IMR-90 (cell line): ENCODE results near the gene QPRT. TPM values are rescaled to one million over a fixed set of nuclear protein-coding genes. Genes with fewer than 3 reads are reported as not detected.

ENCODE experiments used
- ATAC-seq: fragments of 200-7000 bp; cut with Tn5 transposase; 2 replicates; pipeline ENCODE4 v1.9.1; 2020; ENCODE audit warnings: low read depth, mild to moderate bottlenecking, moderate library complexity
- BruUV-seq: library from RNA; stranded (reverse); fragments of 400-500 nt; replicated peaks from 2 replicates; lab custom pipeline; 2021; lab: Mats Ljungman, UMichigan
- CTCF ChIA-PET: fragments of 300-600 bp; formaldehyde crosslinking; extraction: SDS; loops from one replicate; lab custom pipeline; 2021; ENCODE audit warnings: antibody characterized with exemption; lab: Yijun Ruan, JAX
- POLR2A ChIA-PET: fragments of 300-600 bp; sonication (Branson Sonifier 250); formaldehyde crosslinking; loops from one replicate; lab custom pipeline; 2022; ENCODE audit warnings: antibody characterized with exemption; ENCODE audit not compliant: unreplicated experiment; lab: Charles Lee
- DNase-seq: peaks from one replicate; pipeline ENCODE4 v3.0.0; 2013
- H2AFZ ChIP-seq: replicated peaks from 2 replicates; pipeline ENCODE3; 2013; ENCODE audit warnings: low read length, mild to moderate bottlenecking; ENCODE audit not compliant: poor library complexity
- H2AK5ac ChIP-seq: 2 replicates; pipeline ENCODE4 v1.6.1; 2013; ENCODE audit warnings: low read depth, low read length, inconsistent platforms
- H2AK9ac ChIP-seq: replicated peaks from 2 replicates; pipeline ENCODE3; 2013; ENCODE audit warnings: mild to moderate bottlenecking, low read depth, low read length, moderate library complexity; ENCODE audit not compliant: poor library complexity
- H2BK120ac ChIP-seq: 2 replicates; pipeline ENCODE4 v1.6.1; 2013; ENCODE audit warnings: low read depth, low read length, inconsistent platforms
- H2BK15ac ChIP-seq: 3 replicates; pipeline ENCODE4 v1.6.1; 2013; ENCODE audit warnings: low read depth, low read length, inconsistent platforms
- H2BK20ac ChIP-seq: 2 replicates; pipeline ENCODE4 v1.6.1; 2013; ENCODE audit warnings: low read depth, mild to moderate bottlenecking, inconsistent platforms, low read length, moderate library complexity
- H2BK5ac ChIP-seq: 2 replicates; pipeline ENCODE4 v1.6.1; 2013; ENCODE audit warnings: mild to moderate bottlenecking, low read depth, low read length, inconsistent platforms; ENCODE audit not compliant: poor library complexity, severe bottlenecking
- H3K14ac ChIP-seq: replicated peaks from 2 replicates; pipeline ENCODE4 v1.6.1; 2013; ENCODE audit warnings: low read depth, low read length, inconsistent platforms
- H3K18ac ChIP-seq: 2 replicates; pipeline ENCODE4 v1.6.1; 2013; ENCODE audit warnings: low read depth, low read length, control low read depth
- H3K23ac ChIP-seq: 2 replicates; pipeline ENCODE4 v1.6.1; 2013; ENCODE audit warnings: low read depth, low read length, inconsistent platforms
- H3K27ac ChIP-seq: 2 replicates; pipeline ENCODE4 v1.5.1; 2013; ENCODE audit warnings: mild to moderate bottlenecking, control low read depth, low read length; ENCODE audit not compliant: insufficient read depth
- H3K27me3 ChIP-seq: 2 replicates; pipeline ENCODE4 v1.6.1; 2013; ENCODE audit warnings: low read length; ENCODE audit not compliant: control insufficient read depth, insufficient read depth
- H3K36me3 ChIP-seq: 2 replicates; pipeline ENCODE4 v1.6.1; 2013; ENCODE audit warnings: low read length, mixed read lengths; ENCODE audit not compliant: control insufficient read depth, insufficient read depth
- H3K4ac ChIP-seq: 2 replicates; pipeline ENCODE4 v1.6.1; 2013; ENCODE audit warnings: low read depth, low read length, inconsistent platforms
- H3K4me1 ChIP-seq: 2 replicates; pipeline ENCODE4 v1.6.1; 2013; ENCODE audit warnings: low read length, mixed read lengths; ENCODE audit not compliant: control insufficient read depth, insufficient read depth
- H3K4me2 ChIP-seq: 2 replicates; pipeline ENCODE4 v1.6.1; 2013; ENCODE audit warnings: low read depth, mild to moderate bottlenecking, control low read depth, low read length, moderate library complexity
- H3K4me3 ChIP-seq: 2 replicates; pipeline ENCODE4 v1.5.1; 2013; ENCODE audit warnings: low read depth, mild to moderate bottlenecking, control low read depth, low read length, moderate library complexity; ENCODE audit not compliant: insufficient read depth
- H3K56ac ChIP-seq: 2 replicates; pipeline ENCODE4 v1.6.1; 2013; ENCODE audit warnings: low read length, inconsistent platforms; ENCODE audit not compliant: insufficient read depth; ENCODE audit errors: extremely low read depth
- H3K79me1 ChIP-seq, 2 experiments: 2 replicates each; pipeline ENCODE4 v1.6.1; 2013; ENCODE audit warnings: low read length in 2 of 2, inconsistent platforms in 1 of 2, low read depth in 1 of 2
- H3K9ac ChIP-seq: 2 replicates; pipeline ENCODE4 v1.6.1; 2013; ENCODE audit warnings: low read depth, low read length, control low read depth
- H3K9me1 ChIP-seq: 2 replicates; pipeline ENCODE4 v1.6.1; 2013; ENCODE audit warnings: low read length, inconsistent platforms; ENCODE audit not compliant: insufficient read depth
- H3K9me3 ChIP-seq: 2 replicates; pipeline ENCODE4 v1.6.1; 2013; ENCODE audit warnings: low read length; ENCODE audit not compliant: control insufficient read depth, insufficient read depth
- H4K20me1 ChIP-seq: 2 replicates; pipeline ENCODE4 v1.6.1; 2013; ENCODE audit warnings: low read length, inconsistent platforms; ENCODE audit not compliant: insufficient read depth
- H4K5ac ChIP-seq: 2 replicates; pipeline ENCODE4 v1.6.1; 2013; ENCODE audit warnings: mild to moderate bottlenecking, low read depth, low read length, control low read depth
- H4K8ac ChIP-seq, 2 experiments: 2 replicates each; pipeline ENCODE4 v1.6.1; 2013; ENCODE audit warnings: low read depth in 2 of 2, low read length in 2 of 2, control low read depth in 1 of 2, inconsistent platforms in 1 of 2
- H4K91ac ChIP-seq: 2 replicates; pipeline ENCODE4 v1.6.1; 2013; ENCODE audit warnings: low read depth, low read length, inconsistent platforms; ENCODE audit not compliant: insufficient read depth
- BHLHE40 ChIP-seq: fragments of 150-350 bp; IDR thresholded peaks from 2 replicates; pipeline ENCODE4 v1.6.1; 2016; ENCODE audit warnings: mild to moderate bottlenecking, low read depth, low read length
- CEBPB ChIP-seq: IDR thresholded peaks from 2 replicates; pipeline ENCODE4 v1.6.1; 2012; ENCODE audit warnings: low read depth, low read length, improper control_type of control experiment
- CHD1 ChIP-seq: IDR thresholded peaks from 2 replicates; pipeline ENCODE4 v1.6.1; 2012; ENCODE audit warnings: low read depth, low read length, improper control_type of control experiment
- CTCF ChIP-seq: conservative IDR thresholded peaks from 2 replicates; pipeline ENCODE4 v1.5.1; 2012; ENCODE audit warnings: mild to moderate bottlenecking, low read depth, low read length, improper control_type of control experiment
- ELK1 ChIP-seq: fragments of 150-350 bp; IDR thresholded peaks from 2 replicates; pipeline ENCODE4 v1.6.1; 2016; ENCODE audit warnings: low read depth, mild to moderate bottlenecking, low read length, moderate library complexity, borderline replicate concordance
- FOS ChIP-seq: fragments of 150-350 bp; IDR thresholded peaks from 2 replicates; pipeline ENCODE4 v1.6.1; 2016; ENCODE audit warnings: low read depth, low read length
- MAFK ChIP-seq: IDR thresholded peaks from 2 replicates; pipeline ENCODE4 v1.6.1; 2012; ENCODE audit warnings: low read depth, low read length, improper control_type of control experiment
- MAZ ChIP-seq: IDR thresholded peaks from 2 replicates; pipeline ENCODE4 v1.6.1; 2012; ENCODE audit warnings: low read depth, mild to moderate bottlenecking, low read length, improper control_type of control experiment, moderate library complexity, borderline replicate concordance
- MXI1 ChIP-seq: IDR thresholded peaks from 2 replicates; pipeline ENCODE4 v1.6.1; 2012; ENCODE audit warnings: low read depth, mild to moderate bottlenecking, low read length, moderate library complexity, borderline replicate concordance
- NFE2L2 ChIP-seq: fragments of 150-350 bp; IDR thresholded peaks from 2 replicates; pipeline ENCODE4 v1.6.1; 2016; ENCODE audit warnings: low read depth, mild to moderate bottlenecking, low read length
- POLR2A ChIP-seq: IDR thresholded peaks from 2 replicates; pipeline ENCODE4 v1.6.1; 2012; ENCODE audit warnings: mild to moderate bottlenecking, low read depth, low read length
- RAD21 ChIP-seq: IDR thresholded peaks from 2 replicates; pipeline ENCODE4 v1.6.1; 2012; ENCODE audit warnings: low read length, improper control_type of control experiment
- RCOR1 ChIP-seq: IDR thresholded peaks from 2 replicates; pipeline ENCODE4 v1.6.1; 2012; ENCODE audit warnings: mild to moderate bottlenecking, low read length, improper control_type of control experiment; ENCODE audit not compliant: insufficient replicate concordance
- RFX5 ChIP-seq: IDR thresholded peaks from 2 replicates; pipeline ENCODE4 v1.8.0; 2012; ENCODE audit warnings: low read depth, mild to moderate bottlenecking, low read length, moderate library complexity
- SMC3 ChIP-seq: fragments of 150-350 bp; IDR thresholded peaks from 2 replicates; pipeline ENCODE4 v1.6.1; 2016; ENCODE audit warnings: low read depth, mild to moderate bottlenecking, antibody characterized with exemption, low read length, moderate library complexity
- USF2 ChIP-seq: fragments of 150-350 bp; IDR thresholded peaks from 2 replicates; pipeline ENCODE4 v1.6.1; 2017; ENCODE audit warnings: mild to moderate bottlenecking, antibody characterized with exemption, low read length, low read depth
- WGBS, 2 experiments: methylation state at CpG; one replicate each; pipeline versions ENCODE4 v1.1.5 to v1.1.7; 2013; ENCODE audit warnings: missing lambda C conversion rate in 2 of 2; ENCODE audit not compliant: insufficient read length in 1 of 2; ENCODE audit errors: extremely low coverage in 2 of 2; 5-methylcytosine and 5-hydroxymethylcytosine counted together
- dilution Hi-C: fragments of 300-500 bp; cut with HindIII; formaldehyde crosslinking; loops from one replicate; pipeline ENCODE4 v1.14.3; 2018; ENCODE audit warnings: low sequenced_read_pairs; ENCODE audit not compliant: unreplicated experiment
- in situ Hi-C: fragments of 300-500 bp; cut with MboI; formaldehyde crosslinking; loops from 3 replicates; pipeline ENCODE4 v1.14.3; 2019; ENCODE audit warnings: low sequenced_read_pairs, inconsistent platforms, mixed read lengths
- intact Hi-C: fragments of 100-400 bp; cut with micrococcal nuclease; formaldehyde crosslinking; loops from 2 replicates; pipeline ENCODE4 v1.10.0; 2022
- polyA plus RNA-seq, 3 experiments: library from polyadenylated mRNA; depleted of rRNA; stranded (reverse); fragments of >200 nt; gene quantifications; 2 replicates each; pipeline ENCODE4 v1.2.3, GENCODE V29; 2012; ENCODE audit warnings: low replicate concordance in 1 of 3
- total RNA-seq: library from RNA; depleted of rRNA; stranded (reverse); fragments of >200 nt; gene quantifications from 2 replicates; pipeline ENCODE4 v1.2.3, GENCODE V29; 2012

QPRT gene
- total and polyA plus RNA-seq, 2 of the 4 experiments (the other 2 are of a cell fraction), result 3.4 to 6.3 TPM

GRCh38 chr16:29727452-29727851 lies 48.5 kb downstream of the QPRT start:
- CTCF ChIA-PET, result no interaction called here
- POLR2A ChIA-PET, result no interaction called here
- Histone ChIP-seq H3K4me1 (no peaks in the 10 kb centered on the region), H3K23ac (no peak overlapping the region), H4K5ac (no peak overlapping the region), H2AK5ac (no peak overlapping the region), H2AK9ac (peak overlapping the region; percentile 62), H4K8ac (no peak overlapping the region), H2AFZ (no peak overlapping the region), H3K27me3 (peaks cover 11% of the 10 kb centered on the region), H3K4ac (no peak overlapping the region), H4K20me1 (no peaks in the 10 kb centered on the region), H4K91ac (no peak overlapping the region), H2BK120ac (no peak overlapping the region), H2BK20ac (no peak overlapping the region), H3K9ac (no peak overlapping the region), H3K4me3 (no peak overlapping the region), H3K14ac (no peak overlapping the region), H3K27ac (no peak overlapping the region), H3K4me2 (no peak overlapping the region), H3K9me3 (no peaks in the 10 kb centered on the region), H2BK15ac (no peak overlapping the region), H3K56ac (no peak overlapping the region), H3K79me1 (no peaks in the 10 kb centered on the region), H2BK5ac (no peak overlapping the region), H3K9me1 (no peaks in the 10 kb centered on the region), H3K18ac (no peak overlapping the region), H3K36me3 (no peaks in the 10 kb centered on the region)
- dilution Hi-C loops, result no loop called here
- BruUV-seq, result no TSS peak
- in situ Hi-C loops, result no loop called here
- ATAC-seq (no peak), DNase-seq (no peak)
- intact Hi-C loops, result loop anchor here (10.0 kb wide), 1 partner anchor 753 kb away; the partner anchor contains the start of gene SPNS1
- TF ChIP-seq BHLHE40 (no peak), POLR2A (no peak), CTCF (no peak), RFX5 (no peak), RCOR1 (no peak), SMC3 (no peak), CEBPB (no peak), RAD21 (no peak), MAZ (no peak), ELK1 (no peak), CHD1 (no peak), MAFK (no peak), FOS (no peak), USF2 (no peak), NFE2L2 (no peak), MXI1 (no peak)
- 60% methylated on average over 2 of the region's 7 CpGs; no CpG with 5 or more reads in 1 of the 2 experiments for WGBS, 2 experiments
